Peyer's patch (tissue), 4 donors: ENCODE measurements around the gene TMPRSS3.

ENCODE experiments used
- CTCF ChIP-seq, 6 experiments: fragments of 450-650 bp in 4 of 6; fragments of 200-600 bp in 2 of 6; sonication (generic) in 1 of 6; IDR thresholded peaks; one replicate each; pipeline ENCODE4 v1.5.1; 2017 to 2019; ENCODE audit warnings: antibody characterized with exemption in 6 of 6, mild to moderate bottlenecking in 3 of 6, moderate library complexity in 1 of 6
- POLR2A ChIP-seq, 2 donors: fragments of 450-650 bp; IDR thresholded peaks; one replicate each; pipeline ENCODE4 v1.5.1; 2017; ENCODE audit warnings: antibody characterized with exemption in 2 of 2, mild to moderate bottlenecking in 2 of 2, moderate library complexity in 2 of 2

GRCh38 chr21:42383331-42383730 is 12.5 kb downstream of the TMPRSS3 start:
- TF ChIP-seq CTCF (IDR thresholded peaks at IDR 0.05): no peak
- TF ChIP-seq POLR2A (IDR thresholded peaks at IDR 0.05): no peak
